Activated CD8-positive, alpha-beta memory T cell treated with anti-CD3 and anti-CD28 coated beads, Interleukin-2, amount 50 U/mL, for 24 hours (primary cell): ENCODE data around the gene PAX3.
"Not testable (repeated sequence)": the region's sequence is repeated elsewhere in the genome, so short reads cannot be mapped to it uniquely, and the experiment has no call there.

Experiments used
- DNase-seq: peaks from one replicate; pipeline ENCODE4 v3.0.0-alpha.2; 2020; ENCODE audit errors: extremely low read depth

PAX3 gene

GRCh38 chr2:222213049-222213448 is 85.7 kb downstream of the PAX3 start:
- no peak for DNase-seq

- no peak for DNase-seq
Observed at GRCh38 chr2:222212571-222212970, 86.2 kb downstream of the PAX3 start.

- no peak for DNase-seq
Observed at GRCh38 chr2:222208010-222208690, 90.6 kb downstream of the PAX3 start.

GRCh38 chr2:222205136-222205535 is 93.7 kb downstream of the PAX3 start:
- no peak for DNase-seq

- no peak for DNase-seq
Observed at GRCh38 chr2:222203041-222203440, 95.8 kb downstream of the PAX3 start.

- no peak for DNase-seq
Observed at GRCh38 chr2:222196159-222196558, 102.6 kb downstream of the PAX3 start.

GRCh38 chr2:222194669-222195068 is 104.1 kb downstream of the PAX3 start:
- no peak for DNase-seq

GRCh38 chr2:222193328-222193983 is 105.3 kb downstream of the PAX3 start:
- DNase-seq: no peak

- DNase-seq: no peak
Observed at GRCh38 chr2:222180619-222181018, 118.2 kb downstream of the PAX3 start.

- DNase-seq: no peak
Observed at GRCh38 chr2:222179592-222179991, 119.2 kb downstream of the PAX3 start.

- no peak for DNase-seq
Observed at GRCh38 chr2:222178450-222178849, 120.3 kb downstream of the PAX3 start.

GRCh38 chr2:222176890-222177289 is 121.9 kb downstream of the PAX3 start:
- DNase-seq: no peak

- DNase-seq: no peak
Observed at GRCh38 chr2:222174450-222174849, 124.3 kb downstream of the PAX3 start.

- no peak for DNase-seq
Observed at GRCh38 chr2:222169346-222169745, 129.5 kb downstream of the PAX3 start.

GRCh38 chr2:222167762-222168161 is 131.0 kb downstream of the PAX3 start:
- DNase-seq: no peak

- no peak for DNase-seq
Observed at GRCh38 chr2:222160944-222161343, 137.9 kb downstream of the PAX3 start.

GRCh38 chr2:222160125-222160524 is 138.7 kb downstream of the PAX3 start:
- no peak for DNase-seq

- no peak for DNase-seq
Observed at GRCh38 chr2:222159221-222159620, 139.6 kb downstream of the PAX3 start.

- not testable (repeated sequence) for DNase-seq
Observed at GRCh38 chr2:222155003-222155664, 143.7 kb downstream of the PAX3 start.
